ENCODE results near the gene MICU1. TPM values are rescaled to one million over a fixed set of nuclear protein-coding genes. Genes with fewer than 3 reads are reported as not detected.
"Not testable (repeated sequence)": the region's sequence is repeated elsewhere in the genome, so short reads cannot be mapped to it uniquely, and the experiment has no call there.

The MICU1 gene
- total RNA-seq, 4 donors from 2014 or later = 14.6 to 22.2 (median 20.1) TPM

DNA sequence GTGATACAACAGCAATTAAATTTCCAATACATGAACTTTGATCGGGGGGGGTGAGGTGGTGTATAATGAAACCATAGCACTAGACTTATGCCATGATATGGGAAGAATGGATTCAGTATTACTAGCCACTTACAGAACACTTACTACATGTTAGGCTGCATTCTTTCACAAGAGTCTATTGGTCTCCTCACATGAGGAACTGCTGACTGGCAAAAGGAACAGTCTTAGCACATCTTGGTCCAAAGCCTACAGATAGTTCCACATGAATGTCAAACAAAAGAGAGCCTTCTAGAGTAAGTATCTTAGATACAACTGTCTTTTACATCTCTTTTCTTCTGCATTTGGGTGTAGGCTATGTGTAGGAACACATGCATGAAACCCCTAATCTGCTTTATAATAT is 155.2 kb downstream of the MICU1 start:
- intact Hi-C loops (cut with DNase I) = no loop called here
- H3K4me3 ChIP-seq = no peak overlapping the region
- no peaks in the 10 kb centered on the region for H3K9me3 ChIP-seq
- no peak overlapping the region for H3K27ac ChIP-seq
- H3K36me3 ChIP-seq = peaks cover 0 to 55% (median 6%) of the 10 kb centered on the region in 3 donors
- no peaks in the 10 kb centered on the region for H3K4me1 ChIP-seq
- TF ChIP-seq, protein P1, sequence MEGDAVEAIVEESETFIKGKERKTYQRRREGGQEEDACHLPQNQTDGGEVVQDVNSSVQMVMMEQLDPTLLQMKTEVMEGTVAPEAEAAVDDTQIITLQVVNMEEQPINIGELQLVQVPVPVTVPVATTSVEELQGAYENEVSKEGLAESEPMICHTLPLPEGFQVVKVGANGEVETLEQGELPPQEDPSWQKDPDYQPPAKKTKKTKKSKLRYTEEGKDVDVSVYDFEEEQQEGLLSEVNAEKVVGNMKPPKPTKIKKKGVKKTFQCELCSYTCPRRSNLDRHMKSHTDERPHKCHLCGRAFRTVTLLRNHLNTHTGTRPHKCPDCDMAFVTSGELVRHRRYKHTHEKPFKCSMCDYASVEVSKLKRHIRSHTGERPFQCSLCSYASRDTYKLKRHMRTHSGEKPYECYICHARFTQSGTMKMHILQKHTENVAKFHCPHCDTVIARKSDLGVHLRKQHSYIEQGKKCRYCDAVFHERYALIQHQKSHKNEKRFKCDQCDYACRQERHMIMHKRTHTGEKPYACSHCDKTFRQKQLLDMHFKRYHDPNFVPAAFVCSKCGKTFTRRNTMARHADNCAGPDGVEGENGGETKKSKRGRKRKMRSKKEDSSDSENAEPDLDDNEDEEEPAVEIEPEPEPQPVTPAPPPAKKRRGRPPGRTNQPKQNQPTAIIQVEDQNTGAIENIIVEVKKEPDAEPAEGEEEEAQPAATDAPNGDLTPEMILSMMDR (IDR thresholded peaks at IDR 0.05) = no peak
- TF ChIP-seq POLR2A (IDR thresholded peaks at IDR 0.05) = no peak
- WGBS, 2 donors = 100% methylated on average over 1 of the region's 1 CpG
- DNase-seq = no peak
- H3K27me3 ChIP-seq = no peaks in the 10 kb centered on the region

- H3K36me3 ChIP-seq = peaks cover 0 to 31% (median 6%) of the 10 kb centered on the region in 3 donors
- H3K4me1 ChIP-seq; H3K9me3 ChIP-seq; H3K27ac ChIP-seq; intact Hi-C loops (cut with DNase I); H3K4me3 ChIP-seq; H3K27me3 ChIP-seq; DNase-seq: not testable (repeated sequence)
- WGBS, 2 donors = 92 to 95% methylated on average over 7 of the region's 7 CpGs
Observed at GRCh38 chr10:72467064-72467463, 158.8 kb downstream of the MICU1 start.

- Histone ChIP-seq H3K27ac (no peak overlapping the region), H3K27me3 (no peaks in the 10 kb centered on the region), H3K4me1 (no peaks in the 10 kb centered on the region), H3K36me3 (peaks cover 0 to 27% (median 6%) of the 10 kb centered on the region in 3 donors), H3K9me3 (no peaks in the 10 kb centered on the region), H3K4me3 (no peak overlapping the region)
- intact Hi-C loops (cut with DNase I) = no loop called here
- no peak for TF ChIP-seq POLR2A (IDR thresholded peaks at IDR 0.05)
- TF ChIP-seq, protein P1 (IDR thresholded peaks at IDR 0.05) = no peak
- no peak for DNase-seq
- 86 to 88% methylated on average over 4 of the region's 4 CpGs for WGBS, 2 donors
Observed at GRCh38 chr10:72466018-72466417, 159.9 kb downstream of the MICU1 start.

- Histone ChIP-seq H3K27ac (no peak overlapping the region), H3K4me1 (no peaks in the 10 kb centered on the region), H3K27me3 (no peaks in the 10 kb centered on the region), H3K9me3 (no peaks in the 10 kb centered on the region), H3K36me3 (peaks cover 0 to 18% (median 0%) of the 10 kb centered on the region in 3 donors), H3K4me3 (no peak overlapping the region)
- DNase-seq = no peak
- TF ChIP-seq, protein P1 (IDR thresholded peaks at IDR 0.05) = no peak
- TF ChIP-seq POLR2A (IDR thresholded peaks at IDR 0.05) = no peak
- intact Hi-C loops (cut with DNase I) = no loop called here
- 42 to 44% methylated on average over 2 of the region's 2 CpGs for WGBS, 2 donors
Observed at GRCh38 chr10:72464438-72464837, 161.4 kb downstream of the MICU1 start.

DNA sequence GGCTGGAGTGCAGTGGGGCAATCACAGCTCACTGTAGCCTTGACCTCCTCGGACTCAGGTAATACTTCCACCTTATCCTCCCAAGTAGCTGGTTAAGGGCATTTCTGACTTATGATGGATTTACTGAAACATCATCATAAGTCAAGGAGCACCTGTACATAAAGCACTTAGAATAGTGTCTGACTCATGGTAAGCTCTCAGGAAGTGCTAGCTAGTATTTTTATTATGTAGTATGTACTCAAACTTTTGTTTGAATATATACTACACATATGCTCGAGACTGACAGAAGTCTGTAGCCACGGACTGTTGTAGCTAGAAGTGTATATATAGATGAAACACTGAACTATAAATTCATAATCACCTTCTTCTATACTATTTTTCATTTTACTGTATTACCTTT is 163.6 kb downstream of the MICU1 start:
- no peak for DNase-seq
- TF ChIP-seq, protein P1 (IDR thresholded peaks at IDR 0.05) = no peak
- TF ChIP-seq POLR2A (IDR thresholded peaks at IDR 0.05) = no peak
- H3K27me3 ChIP-seq = no peaks in the 10 kb centered on the region
- 90 to 94% methylated on average over 3 of the region's 3 CpGs for WGBS, 2 donors
- intact Hi-C loops (cut with DNase I) = no loop called here
- H3K4me3 ChIP-seq = no peak overlapping the region
- no peaks in the 10 kb centered on the region for H3K9me3 ChIP-seq
- peaks cover 0 to 18% (median 0%) of the 10 kb centered on the region in 3 donors for H3K36me3 ChIP-seq
- H3K4me1 ChIP-seq = no peaks in the 10 kb centered on the region
- no peak overlapping the region for H3K27ac ChIP-seq

DNA sequence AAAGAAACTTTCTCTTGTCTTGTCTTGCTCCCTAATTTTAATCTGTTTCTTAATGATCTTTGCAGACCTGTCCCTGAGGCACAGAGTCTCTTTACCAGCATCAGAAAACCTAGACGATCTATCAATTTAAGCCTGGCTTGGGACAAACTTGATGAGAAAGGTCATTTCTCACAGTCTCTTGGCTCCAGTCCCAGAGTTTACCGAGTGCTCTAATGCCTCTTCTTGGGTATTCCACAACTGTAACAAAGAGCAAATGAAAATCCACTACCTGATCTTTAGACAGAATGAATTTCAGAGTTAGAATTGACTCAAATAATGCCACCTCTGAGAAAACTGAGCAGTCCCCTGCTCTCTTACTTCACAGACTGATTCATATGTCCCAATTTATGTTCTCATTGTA is 164.8 kb downstream of the MICU1 start:
- H3K27me3 ChIP-seq = no peaks in the 10 kb centered on the region
- H3K4me3 ChIP-seq = no peak overlapping the region
- H3K27ac ChIP-seq = no peak overlapping the region
- intact Hi-C loops (cut with DNase I) = no loop called here
- H3K9me3 ChIP-seq = no peaks in the 10 kb centered on the region
- H3K36me3 ChIP-seq = peaks cover 0 to 18% (median 0%) of the 10 kb centered on the region in 3 donors
- DNase-seq = no peak
- no peaks in the 10 kb centered on the region for H3K4me1 ChIP-seq
- TF ChIP-seq, protein P1 (IDR thresholded peaks at IDR 0.05) = no peak
- TF ChIP-seq POLR2A (IDR thresholded peaks at IDR 0.05) = no peak
- WGBS, 2 donors = 41 to 51% methylated on average over 2 of the region's 2 CpGs
